DOHH2 (cell line): ENCODE results near the gene ZNF581.

Experiments used
- H3F3A ChIP-seq: fragments of 200-600 bp; sonication (generic), shearing (Covaris generic); 2 replicates; pipeline ENCODE4 v1.6.0; 2016; ENCODE audit warnings: antibody characterized with exemption, mild to moderate bottlenecking; ENCODE audit not compliant: control insufficient read depth, insufficient read depth
- H3K27ac ChIP-seq: fragments of 200-600 bp; sonication (generic); 2 replicates; pipeline ENCODE4 v1.5.1; 2014; ENCODE audit warnings: low read depth, mild to moderate bottlenecking, low read length, moderate library complexity
- H3K27me3 ChIP-seq: fragments of 200-600 bp; sonication (generic); 2 replicates; pipeline ENCODE4 v1.6.1; 2014; ENCODE audit warnings: mild to moderate bottlenecking, low read length, mixed read lengths; ENCODE audit not compliant: control insufficient read depth
- H3K36me3 ChIP-seq: fragments of 200-600 bp; sonication (generic); 2 replicates; pipeline ENCODE4 v1.6.1; 2014; ENCODE audit warnings: mild to moderate bottlenecking, low read length, moderate library complexity, mixed read lengths; ENCODE audit not compliant: control insufficient read depth
- H3K4me1 ChIP-seq: fragments of 200-600 bp; sonication (generic); 2 replicates; pipeline ENCODE4 v1.6.1; 2014; ENCODE audit warnings: mild to moderate bottlenecking, low read length, mixed read lengths; ENCODE audit not compliant: control insufficient read depth
- H3K4me2 ChIP-seq: fragments of 200-600 bp; sonication (generic); 2 replicates; pipeline ENCODE4 v1.6.0; 2014; ENCODE audit warnings: mild to moderate bottlenecking, low read length, moderate library complexity
- H3K4me3 ChIP-seq: fragments of 200-600 bp; sonication (generic); 2 replicates; pipeline ENCODE4 v1.5.1; 2014; ENCODE audit warnings: mild to moderate bottlenecking, low read length, mixed read lengths
- H3K79me2 ChIP-seq: fragments of 200-600 bp; sonication (generic); 2 replicates; pipeline ENCODE4 v1.6.1; 2014; ENCODE audit warnings: mild to moderate bottlenecking, low read length, mixed read lengths; ENCODE audit not compliant: control insufficient read depth
- H3K9me2 ChIP-seq: fragments of 200-600 bp; sonication (generic); replicated peaks from 2 replicates; pipeline ENCODE4 v1.6.1; 2014; ENCODE audit warnings: mild to moderate bottlenecking, low read length, mixed read lengths; ENCODE audit not compliant: control insufficient read depth
- H3K9me3 ChIP-seq: fragments of 200-600 bp; sonication (generic); 2 replicates; pipeline ENCODE4 v1.6.1; 2014; ENCODE audit warnings: antibody characterized with exemption, low read length, mixed read lengths; ENCODE audit not compliant: control insufficient read depth, insufficient read depth
- H4K20me1 ChIP-seq: fragments of 200-600 bp; sonication (generic); 2 replicates; pipeline ENCODE4 v1.6.0; 2014; ENCODE audit warnings: low read depth, mild to moderate bottlenecking, antibody characterized with exemption, low read length, moderate library complexity; ENCODE audit not compliant: control insufficient read depth, insufficient read depth
- CTCF ChIP-seq: fragments of 200-600 bp; sonication (generic); IDR thresholded peaks from one replicate; pipeline ENCODE4 v1.5.1; 2014; ENCODE audit warnings: antibody characterized with exemption, mild to moderate bottlenecking, low read depth, low read length; ENCODE audit not compliant: poor library complexity, severe bottlenecking
- EZH2phosphoT487 ChIP-seq: fragments of 200-600 bp; sonication (generic); IDR thresholded peaks from 2 replicates; pipeline ENCODE4 v1.6.1; 2017; ENCODE audit warnings: borderline replicate concordance, mild to moderate bottlenecking, antibody characterized with exemption, low read length, moderate library complexity, mixed read lengths

The ZNF581 gene

GRCh38 chr19:55655648-55656040 is 12.2 kb downstream of the ZNF581 start:
- Histone ChIP-seq H3K79me2 (peaks cover 66% of the 10 kb centered on the region), H3K9me3 (no peaks in the 10 kb centered on the region), H3K27me3 (no peaks in the 10 kb centered on the region), H3K36me3 (peaks cover 82% of the 10 kb centered on the region), H3K4me1 (peaks cover 39% of the 10 kb centered on the region), H3K4me2 (peak overlapping the region; percentile 85), H3K4me3 (peak overlapping the region; percentile 80), H4K20me1 (peaks cover 26% of the 10 kb centered on the region), H3K27ac (peak overlapping the region; percentile 91), H3F3A (no peaks in the 10 kb centered on the region), H3K9me2 (no peaks in the 10 kb centered on the region)
- TF ChIP-seq EZH2phosphoT487: no peak
- TF ChIP-seq CTCF: no peak

- no peaks in the 10 kb centered on the region for H3K27me3 ChIP-seq
Observed at GRCh38 chr19:55656552-55656951, 13.1 kb downstream of the ZNF581 start.

GRCh38 chr19:55656988-55657747 is 13.7 kb downstream of the ZNF581 start:
- Histone ChIP-seq H4K20me1 (peaks cover 28% of the 10 kb centered on the region), H3K36me3 (peaks cover 83% of the 10 kb centered on the region), H3F3A (no peaks in the 10 kb centered on the region), H3K79me2 (peaks cover 77% of the 10 kb centered on the region), H3K27me3 (no peaks in the 10 kb centered on the region), H3K4me2 (peak overlapping the region; percentile 85), H3K4me3 (peak overlapping the region; percentile 80), H3K9me3 (no peaks in the 10 kb centered on the region), H3K4me1 (peaks cover 39% of the 10 kb centered on the region), H3K27ac (peak overlapping the region; percentile 91), H3K9me2 (no peaks in the 10 kb centered on the region)
- no peak for TF ChIP-seq EZH2phosphoT487
- TF ChIP-seq CTCF: no peak

More at GRCh38 chr19:55656552-55656951, 13.1 kb downstream of the ZNF581 start:
- Histone ChIP-seq H3K27ac (peak overlapping the region; percentile 91), H3K4me2 (peak overlapping the region; percentile 85), H3K4me3 (peak overlapping the region; percentile 80), H4K20me1 (peaks cover 28% of the 10 kb centered on the region), H3K79me2 (peaks cover 71% of the 10 kb centered on the region), H3K9me3 (no peaks in the 10 kb centered on the region), H3K36me3 (peaks cover 82% of the 10 kb centered on the region), H3K9me2 (no peaks in the 10 kb centered on the region), H3F3A (no peaks in the 10 kb centered on the region), H3K4me1 (peaks cover 39% of the 10 kb centered on the region)
- TF ChIP-seq CTCF (no peak), EZH2phosphoT487 (no peak)
